ENCODE results near the gene EMC9.

EMC9 gene

GRCh38 chr14:24130717-24131548 lies 10.5 kb downstream of the EMC9 start:
- no peak for DNase-seq

- DNase-seq: no peak
Observed at GRCh38 chr14:24130380-24130716, 11.0 kb downstream of the EMC9 start, which contains the start of gene FITM1. TSS of gene FITM1 (plus strand) at chr14:24130659. CDS start at chr14:24131564, 905 bp downstream.

- DNase-seq: no peak
Observed at GRCh38 chr14:24129410-24129998, 11.9 kb downstream of the EMC9 start.

GRCh38 chr14:24127673-24128072 lies 13.7 kb downstream of the EMC9 start:
- DNase-seq: no peak

GRCh38 chr14:24126939-24127338 lies 14.5 kb downstream of the EMC9 start:
- DNase-seq: no peak

- DNase-seq: no peak
Observed at GRCh38 chr14:24123424-24124417, 17.7 kb downstream of the EMC9 start.

- no peak for DNase-seq
Observed at GRCh38 chr14:24122898-24123297, 18.5 kb downstream of the EMC9 start.

- DNase-seq: no peak
Observed at GRCh38 chr14:24122416-24122815, 19.0 kb downstream of the EMC9 start.

- DNase-seq: no peak
Observed at GRCh38 chr14:24121210-24121609, 20.2 kb downstream of the EMC9 start.

GRCh38 chr14:24119691-24120090 lies 21.7 kb downstream of the EMC9 start:
- DNase-seq: no peak

GRCh38 chr14:24117179-24117578 lies 24.2 kb downstream of the EMC9 start:
- no peak for DNase-seq

- no peak for DNase-seq
Observed at GRCh38 chr14:24116128-24116814, 25.1 kb downstream of the EMC9 start.

GRCh38 chr14:24115422-24116127 lies 25.8 kb downstream of the EMC9 start:
- no peak for DNase-seq

- peak; percentile 98 for DNase-seq
Observed at GRCh38 chr14:24114532-24115421, 26.6 kb downstream of the EMC9 start, which contains the start of the genes DCAF11 and NRL. TSS of gene DCAF11 (plus strand) at chr14:24114777. CDS start at chr14:24115595, 818 bp downstream. TSS of gene NRL (minus strand) at chr14:24114949. CDS start at chr14:24082848, 32,101 bp downstream.

- peak; percentile 67 to 68 for DNase-seq
Observed at GRCh38 chr14:24113801-24114531, 27.4 kb downstream of the EMC9 start.

- no peak for DNase-seq
Observed at GRCh38 chr14:24113379-24113800, 28.0 kb downstream of the EMC9 start.

- DNase-seq: no peak
Observed at GRCh38 chr14:24110523-24110922, 30.9 kb downstream of the EMC9 start.

- DNase-seq: no peak
Observed at GRCh38 chr14:24110060-24110459, 31.3 kb downstream of the EMC9 start.

- no peak for DNase-seq
Observed at GRCh38 chr14:24108336-24108874, 33.0 kb downstream of the EMC9 start.

Data from NCI-H1930 (cell line).